Endodermal cell (in vitro differentiated cells): ENCODE measurements around the gene RUSC2. TPM values are rescaled to one million over a fixed set of nuclear protein-coding genes. Genes with fewer than 3 reads are reported as not detected.
A peak's percentile ranks its signal among the peaks of the same experiment; 100 is the strongest.
"Not testable (repeated sequence)": the region's sequence is repeated elsewhere in the genome, so short reads cannot be mapped to it uniquely, and the experiment has no call there.

ENCODE experiments used
- DNase-seq: peaks from one replicate; pipeline ENCODE4 v3.0.0-alpha.2; 2017
- H3K27ac ChIP-seq: 2 replicates; pipeline ENCODE4 v1.5.1; 2013; ENCODE audit warnings: mild to moderate bottlenecking, low read depth, low read length, moderate library complexity
- H3K27me3 ChIP-seq: 2 replicates; pipeline ENCODE4 v1.6.1; 2013; ENCODE audit warnings: mild to moderate bottlenecking, low read length, moderate library complexity; ENCODE audit not compliant: insufficient read depth, control insufficient read depth, poor library complexity, severe bottlenecking
- H3K36me3 ChIP-seq: 2 replicates; pipeline ENCODE4 v1.7.0; 2013; ENCODE audit warnings: mild to moderate bottlenecking, low read length, moderate library complexity; ENCODE audit not compliant: control insufficient read depth, insufficient read depth
- H3K4me1 ChIP-seq: one replicate; pipeline ENCODE4 v1.7.0; 2013; ENCODE audit warnings: low read length; ENCODE audit not compliant: control insufficient read depth, insufficient read depth
- H3K4me3 ChIP-seq: 2 replicates; pipeline ENCODE4 v1.5.1; 2013; ENCODE audit warnings: mild to moderate bottlenecking, low read length, moderate library complexity
- H3K9ac ChIP-seq: 2 replicates; pipeline ENCODE4 v1.6.1; 2013; ENCODE audit warnings: mild to moderate bottlenecking, low read length, moderate library complexity; ENCODE audit not compliant: poor library complexity, severe bottlenecking; ENCODE audit errors: extremely low read depth
- H3K9me3 ChIP-seq: 2 replicates; pipeline ENCODE4 v1.6.1; 2013; ENCODE audit warnings: mild to moderate bottlenecking, low read length, moderate library complexity; ENCODE audit not compliant: control insufficient read depth
- H3K27ac Mint-ChIP-seq: 2 replicates; pipeline ENCODE4 v1.8.0; 2020; ENCODE audit warnings: mixed read lengths
- H3K27me3 Mint-ChIP-seq: 2 replicates; pipeline ENCODE4 v1.8.0; 2021; ENCODE audit warnings: mild to moderate bottlenecking, mixed read lengths; ENCODE audit not compliant: insufficient read depth
- H3K36me3 Mint-ChIP-seq: 2 replicates; pipeline ENCODE4 v1.8.0; 2020; ENCODE audit warnings: low read depth, mixed read lengths
- H3K4me1 Mint-ChIP-seq: 2 replicates; pipeline ENCODE4 v1.8.0; 2020; ENCODE audit warnings: mixed read lengths
- H3K4me3 Mint-ChIP-seq: 2 replicates; pipeline ENCODE4 v1.8.0; 2020; ENCODE audit warnings: mild to moderate bottlenecking, moderate library complexity, mixed read lengths
- H3K9me3 Mint-ChIP-seq: 2 replicates; pipeline ENCODE4 v1.8.0; 2020; ENCODE audit warnings: mild to moderate bottlenecking, mixed read lengths
- CTCF ChIP-seq: fragments of 200-600 bp; sonication (generic); conservative IDR thresholded peaks from 2 replicates; pipeline ENCODE4 v1.5.0; 2021; ENCODE audit warnings: antibody characterized with exemption, mild to moderate bottlenecking
- WGBS, 2 experiments: methylation state at CpG; one replicate each; pipeline versions ENCODE4 v1.1.5 to v1.1.7; 2013; ENCODE audit warnings: missing lambda C conversion rate in 2 of 2, mixed read lengths in 1 of 2; ENCODE audit not compliant: insufficient coverage in 1 of 2, insufficient read length in 1 of 2; 5-methylcytosine and 5-hydroxymethylcytosine counted together
- total RNA-seq, 2 donors: library from RNA; stranded (reverse); fragmentation: NEBNext Ultra II Directional in 1 of 2; extraction: Animal tissue kit (Norgen Biotek cat#: 25700) in 1 of 2; gene quantifications; 2 replicates in 1 of 2; 3 replicates in 1 of 2; pipeline ENCODE4 v1.2.1, GENCODE V29; 2021

Gene RUSC2
- total RNA-seq, 2 donors from 2014 or later = 17.2 to 21.0 TPM

- H3K4me1 Mint-ChIP-seq = no peaks in the 10 kb centered on the region
- Histone ChIP-seq H3K36me3 (no peaks in the 10 kb centered on the region), H3K9ac (no peak overlapping the region), H3K27me3 (no peaks in the 10 kb centered on the region), H3K4me3 (no peak overlapping the region), H3K9me3 (no peaks in the 10 kb centered on the region), H3K27ac (no peak overlapping the region), H3K4me1 (peaks cover 6% of the 10 kb centered on the region)
- H3K9me3 Mint-ChIP-seq = peaks cover 9% of the 10 kb centered on the region
- no peak overlapping the region for H3K27ac Mint-ChIP-seq
- no peak overlapping the region for H3K4me3 Mint-ChIP-seq
- DNase-seq = no peak
- peaks cover 19% of the 10 kb centered on the region for H3K36me3 Mint-ChIP-seq
- no peak for TF ChIP-seq CTCF
- H3K27me3 Mint-ChIP-seq = no peaks in the 10 kb centered on the region
- WGBS, 2 experiments = 80 to 94% methylated on average over 3 of the region's 3 CpGs
Measured at GRCh38 chr9:35529161-35529823, 39.4 kb downstream of the RUSC2 start.

- peaks cover 9% of the 10 kb centered on the region for H3K9me3 Mint-ChIP-seq
- Histone ChIP-seq H3K9me3 (no peaks in the 10 kb centered on the region), H3K27me3 (no peaks in the 10 kb centered on the region), H3K4me1 (no peaks in the 10 kb centered on the region), H3K27ac (no peak overlapping the region), H3K9ac (no peak overlapping the region), H3K36me3 (no peaks in the 10 kb centered on the region), H3K4me3 (no peak overlapping the region)
- H3K36me3 Mint-ChIP-seq = peaks cover 21% of the 10 kb centered on the region
- peaks cover 17% of the 10 kb centered on the region for H3K4me1 Mint-ChIP-seq
- H3K4me3 Mint-ChIP-seq = no peak overlapping the region
- no peak for DNase-seq
- H3K27ac Mint-ChIP-seq = no peak overlapping the region
- no peaks in the 10 kb centered on the region for H3K27me3 Mint-ChIP-seq
- no peak for TF ChIP-seq CTCF
Measured at GRCh38 chr9:35533398-35533797, 43.5 kb downstream of the RUSC2 start.

GRCh38 chr9:35534921-35535320 lies 45.0 kb downstream of the RUSC2 start:
- not testable (repeated sequence) for H3K4me3 Mint-ChIP-seq, H3K27ac Mint-ChIP-seq, H3K4me3 ChIP-seq, H3K9me3 ChIP-seq, H3K9ac ChIP-seq, DNase-seq, H3K4me1 ChIP-seq, H3K36me3 ChIP-seq, H3K9me3 Mint-ChIP-seq, H3K27ac ChIP-seq, H3K27me3 Mint-ChIP-seq, H3K27me3 ChIP-seq
- H3K4me1 Mint-ChIP-seq = peaks cover 31% of the 10 kb centered on the region
- H3K36me3 Mint-ChIP-seq = peaks cover 21% of the 10 kb centered on the region
- WGBS, 2 experiments = 91 to 95% methylated on average over 3 of the region's 3 CpGs

GRCh38 chr9:35537913-35538312 lies 48.0 kb downstream of the RUSC2 start:
- Mint-ChIP-seq H3K9me3 (peaks cover 4% of the 10 kb centered on the region), H3K4me3 (peak overlapping the region; percentile 47), H3K27me3 (no peaks in the 10 kb centered on the region), H3K27ac (peak overlapping the region; percentile 48), H3K36me3 (peaks cover 11% of the 10 kb centered on the region), H3K4me1 (peaks cover 31% of the 10 kb centered on the region)
- Histone ChIP-seq H3K4me1 (no peaks in the 10 kb centered on the region), H3K4me3 (no peak overlapping the region), H3K9ac (no peak overlapping the region), H3K36me3 (no peaks in the 10 kb centered on the region), H3K9me3 (no peaks in the 10 kb centered on the region), H3K27me3 (no peaks in the 10 kb centered on the region), H3K27ac (peak overlapping the region; percentile 96)
- peak; percentile 49 for DNase-seq
- no peak for TF ChIP-seq CTCF
- 73 to 84% methylated on average over 2 to 3 of the region's 3 CpGs for WGBS, 2 experiments
